GM13976 (cell line): ENCODE results near the gene WWOX.

Source experiments
- DNase-seq: peaks from one replicate; pipeline ENCODE4 v3.0.0; 2012; ENCODE audit warnings: low spot score
- CTCF ChIP-seq: IDR thresholded peaks from 2 replicates; pipeline ENCODE4 v1.5.1; 2012; ENCODE audit warnings: borderline replicate concordance, mild to moderate bottlenecking; ENCODE audit not compliant: insufficient read depth; ENCODE audit errors: extremely low read depth, missing control alignments, control extremely low read depth
- in situ Hi-C: fragments of 300-500 bp; cut with MboI; formaldehyde crosslinking; loops from one replicate; pipeline ENCODE4 v1.12.0; 2022; ENCODE audit warnings: low sequenced_read_pairs, mixed read lengths, inconsistent platforms; ENCODE audit not compliant: unreplicated experiment

The WWOX gene

GRCh38 chr16:78817200-78817739 lies 717.8 kb downstream of the WWOX start:
- no peak for TF ChIP-seq CTCF
- DNase-seq = no peak
- in situ Hi-C loops = no loop called here

- in situ Hi-C loops = no loop called here
- DNase-seq = no peak
- TF ChIP-seq CTCF = no peak
These were observed 721.9 kb downstream of the WWOX start for GRCh38 chr16:78821335-78821734.

GRCh38 chr16:78822509-78822908 lies 723.1 kb downstream of the WWOX start:
- in situ Hi-C loops = no loop called here
- DNase-seq = no peak
- TF ChIP-seq CTCF = no peak

- no peak for TF ChIP-seq CTCF
- no peak for DNase-seq
- in situ Hi-C loops = no loop called here
These were observed 723.6 kb downstream of the WWOX start for GRCh38 chr16:78823027-78823426.

- no peak for TF ChIP-seq CTCF
- no peak for DNase-seq
- in situ Hi-C loops = no loop called here
These were observed 729.8 kb downstream of the WWOX start for GRCh38 chr16:78829280-78829679.

GRCh38 chr16:78830599-78830998 lies 731.1 kb downstream of the WWOX start:
- TF ChIP-seq CTCF = no peak
- DNase-seq = no peak
- in situ Hi-C loops = no loop called here

GRCh38 chr16:78832100-78832499 lies 732.6 kb downstream of the WWOX start:
- no peak for DNase-seq
- in situ Hi-C loops = no loop called here
- no peak for TF ChIP-seq CTCF
